CD4-positive, alpha-beta T cell treated with Interferon gamma for 1 hour (primary cell): ENCODE data around the gene ADGRD1.
"Not testable (repeated sequence)": the region's sequence is repeated elsewhere in the genome, so short reads cannot be mapped to it uniquely, and the experiment has no call there.

ENCODE experiments used
- DNase-seq: peaks from one replicate; pipeline ENCODE4 v3.0.0-alpha.2; 2020

Gene ADGRD1

GRCh38 chr12:131058700-131059099 lies 105.0 kb downstream of the ADGRD1 start:
- DNase-seq: no peak

GRCh38 chr12:131060011-131060703 lies 106.5 kb downstream of the ADGRD1 start:
- DNase-seq: no peak

GRCh38 chr12:131061041-131061806 lies 107.5 kb downstream of the ADGRD1 start:
- peak; percentile 9 for DNase-seq

- DNase-seq: no peak
Observed at GRCh38 chr12:131063413-131063812, 109.7 kb downstream of the ADGRD1 start.

- no peak for DNase-seq
Observed at GRCh38 chr12:131063960-131064359, 110.3 kb downstream of the ADGRD1 start.

GRCh38 chr12:131065279-131065678 lies 111.6 kb downstream of the ADGRD1 start:
- no peak for DNase-seq

GRCh38 chr12:131065801-131066200 lies 112.1 kb downstream of the ADGRD1 start:
- DNase-seq: no peak

- no peak for DNase-seq
Observed at GRCh38 chr12:131066207-131066885, 112.6 kb downstream of the ADGRD1 start.

- no peak for DNase-seq
Observed at GRCh38 chr12:131066886-131067490, 113.3 kb downstream of the ADGRD1 start.

GRCh38 chr12:131067981-131068851 lies 114.5 kb downstream of the ADGRD1 start:
- no peak for DNase-seq

GRCh38 chr12:131068926-131069720 lies 115.4 kb downstream of the ADGRD1 start:
- DNase-seq: not testable (repeated sequence)

GRCh38 chr12:131070136-131070535 lies 116.4 kb downstream of the ADGRD1 start:
- not testable (repeated sequence) for DNase-seq

- not testable (repeated sequence) for DNase-seq
Observed at GRCh38 chr12:131070668-131071067, 117.0 kb downstream of the ADGRD1 start.

- DNase-seq: not testable (repeated sequence)
Observed at GRCh38 chr12:131071234-131071820, 117.6 kb downstream of the ADGRD1 start.

- DNase-seq: not testable (repeated sequence)
Observed at GRCh38 chr12:131071950-131072349, 118.2 kb downstream of the ADGRD1 start.

GRCh38 chr12:131072451-131073230 lies 118.9 kb downstream of the ADGRD1 start:
- no peak for DNase-seq

- no peak for DNase-seq
Observed at GRCh38 chr12:131074221-131075083, 120.7 kb downstream of the ADGRD1 start.

GRCh38 chr12:131075194-131075593 lies 121.5 kb downstream of the ADGRD1 start:
- no peak for DNase-seq

GRCh38 chr12:131075611-131076010 lies 121.9 kb downstream of the ADGRD1 start:
- DNase-seq: no peak
